Activated naive CD8-positive, alpha-beta T cell treated with anti-CD3 and anti-CD28 coated beads, Interleukin-2, amount 50 U/mL, for 24 hours (primary cell): ENCODE data around the gene SLC44A5.
"Not testable (repeated sequence)": the region's sequence is repeated elsewhere in the genome, so short reads cannot be mapped to it uniquely, and the experiment has no call there.

Source experiments
- ATAC-seq: fragments of 150-1000 bp; cut with Tn5 transposase; one replicate; pipeline ENCODE4 v1.10.0; 2021
- DNase-seq: peaks from one replicate; pipeline ENCODE4 v3.0.0; 2021
- H3K27ac Mint-ChIP-seq: one replicate; pipeline ENCODE4 v1.8.0; 2021; ENCODE audit warnings: mild to moderate bottlenecking, mixed read lengths
- H3K27me3 Mint-ChIP-seq: one replicate; pipeline ENCODE4 v1.8.0; 2021; ENCODE audit warnings: mixed read lengths
- H3K36me3 Mint-ChIP-seq: one replicate; pipeline ENCODE4 v1.8.0; 2021; ENCODE audit warnings: low read depth, mixed read lengths
- H3K4me1 Mint-ChIP-seq: one replicate; pipeline ENCODE4 v1.8.0; 2021; ENCODE audit warnings: mixed read lengths
- H3K4me3 Mint-ChIP-seq: one replicate; pipeline ENCODE4 v1.8.0; 2021; ENCODE audit warnings: mild to moderate bottlenecking, moderate library complexity, mixed read lengths
- H3K9me3 Mint-ChIP-seq: one replicate; pipeline ENCODE4 v1.8.0; 2021; ENCODE audit warnings: mixed read lengths

The SLC44A5 gene

GRCh38 chr1:75245239-75245638 lies 365.7 kb downstream of the SLC44A5 start:
- no peaks in the 10 kb centered on the region for H3K27me3 Mint-ChIP-seq
- DNase-seq (no peak), ATAC-seq (no peak)
- no peaks in the 10 kb centered on the region for H3K36me3 Mint-ChIP-seq
- no peaks in the 10 kb centered on the region for H3K4me1 Mint-ChIP-seq
- H3K9me3 Mint-ChIP-seq = no peaks in the 10 kb centered on the region
- H3K27ac Mint-ChIP-seq = no peak overlapping the region
- H3K4me3 Mint-ChIP-seq = no peak overlapping the region

DNA sequence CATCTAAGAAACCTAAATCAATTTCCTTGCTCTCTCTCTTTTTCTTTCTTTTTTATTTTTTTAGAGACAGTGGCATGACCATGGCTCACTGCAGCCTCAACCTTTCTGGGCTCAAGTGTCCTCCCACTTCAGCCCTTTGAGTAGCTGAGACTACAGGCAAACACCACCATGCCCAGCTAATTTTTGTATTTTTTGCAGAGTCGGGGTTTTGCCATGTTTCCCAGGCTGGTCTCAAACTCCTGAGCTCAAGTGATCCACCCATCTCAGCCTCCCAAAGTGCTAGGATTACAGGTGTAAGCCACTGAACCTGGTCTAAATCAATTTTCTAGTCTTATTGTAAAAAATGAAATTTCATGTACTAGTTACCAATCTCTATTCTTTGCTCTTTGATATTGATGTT lies 367.8 kb downstream of the SLC44A5 start:
- no peaks in the 10 kb centered on the region for H3K9me3 Mint-ChIP-seq
- no peaks in the 10 kb centered on the region for H3K36me3 Mint-ChIP-seq
- ATAC-seq (no peak), DNase-seq (no peak)
- H3K27me3 Mint-ChIP-seq = peaks cover 1% of the 10 kb centered on the region
- no peaks in the 10 kb centered on the region for H3K4me1 Mint-ChIP-seq
- H3K4me3 Mint-ChIP-seq = no peak overlapping the region
- H3K27ac Mint-ChIP-seq = no peak overlapping the region

DNA sequence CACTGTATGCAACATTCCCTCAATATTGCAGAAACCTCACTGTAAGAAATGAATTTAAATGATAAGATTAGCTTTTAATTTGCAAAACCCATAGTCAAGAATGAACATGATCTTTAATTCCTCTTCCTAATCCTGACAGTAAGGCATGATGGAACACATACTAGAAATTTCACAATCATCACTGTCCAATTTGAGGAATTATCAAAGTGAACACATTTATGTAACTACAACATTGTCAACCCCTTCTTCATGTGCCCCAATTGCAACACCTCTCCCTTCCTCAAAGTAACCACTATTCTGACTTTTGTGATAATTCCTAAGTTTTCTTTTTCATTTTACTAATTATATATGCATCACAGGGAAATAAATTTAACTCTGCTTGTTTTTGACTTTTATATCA lies 373.6 kb downstream of the SLC44A5 start:
- Mint-ChIP-seq H3K4me3 (no peak overlapping the region), H3K36me3 (no peaks in the 10 kb centered on the region), H3K9me3 (no peaks in the 10 kb centered on the region), H3K4me1 (no peaks in the 10 kb centered on the region), H3K27ac (no peak overlapping the region), H3K27me3 (peaks cover 1% of the 10 kb centered on the region)
- DNase-seq = no peak
- ATAC-seq = no peak

DNA sequence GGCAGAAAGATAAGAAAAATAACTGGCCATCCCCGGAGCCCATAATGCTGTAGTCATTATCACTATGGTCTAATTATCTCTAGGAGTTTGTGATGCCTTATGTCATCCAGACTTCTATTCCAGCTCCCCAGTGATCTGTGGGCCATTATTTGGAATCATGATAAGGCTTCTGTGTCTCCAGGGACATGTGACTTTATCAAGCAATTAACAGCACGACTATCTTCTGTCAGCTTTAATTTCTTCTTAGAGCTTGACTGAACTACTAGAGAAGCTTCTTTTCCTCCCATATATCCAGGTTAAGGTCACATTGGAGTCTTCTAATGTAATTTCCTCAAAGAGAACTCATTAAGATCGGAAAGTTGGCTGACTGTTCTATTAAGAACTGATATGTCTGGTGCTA lies 376.4 kb downstream of the SLC44A5 start:
- Mint-ChIP-seq H3K27me3 (peaks cover 1% of the 10 kb centered on the region), H3K9me3 (no peaks in the 10 kb centered on the region), H3K36me3 (no peaks in the 10 kb centered on the region), H3K4me3 (no peak overlapping the region), H3K27ac (no peak overlapping the region), H3K4me1 (no peaks in the 10 kb centered on the region)
- ATAC-seq = no peak
- no peak for DNase-seq

GRCh38 chr1:75233302-75233929 lies 377.5 kb downstream of the SLC44A5 start:
- DNase-seq (no peak), ATAC-seq (peak; percentile 71)
- no peak overlapping the region for H3K27ac Mint-ChIP-seq
- no peaks in the 10 kb centered on the region for H3K27me3 Mint-ChIP-seq
- no peaks in the 10 kb centered on the region for H3K36me3 Mint-ChIP-seq
- no peaks in the 10 kb centered on the region for H3K9me3 Mint-ChIP-seq
- H3K4me1 Mint-ChIP-seq = no peaks in the 10 kb centered on the region
- H3K4me3 Mint-ChIP-seq = no peak overlapping the region

DNA sequence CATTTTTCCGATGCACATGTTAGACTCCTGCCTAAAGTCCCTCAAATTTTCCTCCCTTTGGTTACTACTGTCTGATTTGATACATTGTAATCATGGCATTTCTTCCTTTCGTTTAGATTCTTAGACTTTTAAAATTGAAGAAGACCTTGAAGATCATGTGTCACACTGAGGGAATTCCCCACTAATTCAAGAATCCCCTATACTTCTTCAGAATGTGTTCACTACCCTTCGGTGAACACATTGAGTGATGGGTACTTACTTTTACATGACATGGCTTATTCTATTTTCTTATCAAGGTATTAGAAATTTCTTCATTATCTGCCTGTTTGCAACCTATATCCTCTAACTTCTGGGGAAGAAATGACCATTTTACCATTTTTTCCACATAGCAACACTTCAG lies 390.8 kb downstream of the SLC44A5 start:
- DNase-seq = no peak
- no peaks in the 10 kb centered on the region for H3K27me3 Mint-ChIP-seq
- H3K9me3 Mint-ChIP-seq = no peaks in the 10 kb centered on the region
- no peaks in the 10 kb centered on the region for H3K4me1 Mint-ChIP-seq
- ATAC-seq = no peak
- no peak overlapping the region for H3K27ac Mint-ChIP-seq
- no peak overlapping the region for H3K4me3 Mint-ChIP-seq
- no peaks in the 10 kb centered on the region for H3K36me3 Mint-ChIP-seq

DNA sequence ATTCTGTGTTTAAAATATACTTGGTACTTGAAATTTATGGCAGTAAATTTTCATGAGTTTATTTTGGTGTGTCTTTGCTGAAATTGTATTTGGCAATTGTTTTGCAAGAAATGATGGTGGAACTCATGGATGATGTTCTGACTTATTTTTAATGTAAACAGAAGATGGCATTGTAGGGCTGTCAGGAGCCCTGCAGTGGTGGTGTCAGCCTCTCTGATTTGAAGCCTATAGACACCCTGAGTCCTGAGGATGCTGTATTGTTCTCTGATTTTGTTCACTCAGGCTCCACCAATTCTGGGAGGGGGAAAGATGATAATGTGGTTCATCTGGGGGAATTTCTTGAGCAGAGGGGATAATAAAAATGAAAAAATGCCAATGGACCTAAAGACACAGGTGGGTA lies 396.9 kb downstream of the SLC44A5 start:
- H3K4me3 Mint-ChIP-seq = no peak overlapping the region

DNA sequence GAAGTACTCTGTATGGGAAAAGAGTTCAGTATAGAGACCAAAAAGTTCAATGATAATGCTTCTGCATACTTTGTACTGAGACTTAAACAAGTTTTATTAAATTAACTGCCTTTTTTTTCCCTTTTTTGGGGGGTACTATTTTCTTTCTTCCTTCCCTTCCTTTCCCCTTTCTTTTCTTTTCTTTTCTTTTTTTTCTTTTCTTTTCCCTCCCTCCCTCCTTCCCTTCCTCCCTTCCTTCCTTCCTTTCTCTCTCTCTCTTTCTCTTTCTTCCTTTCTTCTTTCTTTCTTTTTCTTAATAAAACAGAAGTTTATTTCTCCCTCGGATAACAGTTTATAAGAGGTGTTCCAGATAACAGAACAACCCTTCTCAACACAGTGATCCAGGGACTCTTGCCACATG lies 399.3 kb downstream of the SLC44A5 start:
- no peak overlapping the region for H3K27ac Mint-ChIP-seq
- no peaks in the 10 kb centered on the region for H3K4me1 Mint-ChIP-seq
- H3K4me3 Mint-ChIP-seq = no peak overlapping the region
- no peaks in the 10 kb centered on the region for H3K36me3 Mint-ChIP-seq
- ATAC-seq (no peak), DNase-seq (no peak)
- no peaks in the 10 kb centered on the region for H3K9me3 Mint-ChIP-seq
- no peaks in the 10 kb centered on the region for H3K27me3 Mint-ChIP-seq

More for the DNA sequence above, 396.9 kb downstream of the SLC44A5 start:
- Mint-ChIP-seq H3K27me3 (no peaks in the 10 kb centered on the region), H3K27ac (no peak overlapping the region), H3K4me1 (no peaks in the 10 kb centered on the region), H3K36me3 (no peaks in the 10 kb centered on the region), H3K9me3 (no peaks in the 10 kb centered on the region)
- DNase-seq (no peak), ATAC-seq (no peak)

DNA sequence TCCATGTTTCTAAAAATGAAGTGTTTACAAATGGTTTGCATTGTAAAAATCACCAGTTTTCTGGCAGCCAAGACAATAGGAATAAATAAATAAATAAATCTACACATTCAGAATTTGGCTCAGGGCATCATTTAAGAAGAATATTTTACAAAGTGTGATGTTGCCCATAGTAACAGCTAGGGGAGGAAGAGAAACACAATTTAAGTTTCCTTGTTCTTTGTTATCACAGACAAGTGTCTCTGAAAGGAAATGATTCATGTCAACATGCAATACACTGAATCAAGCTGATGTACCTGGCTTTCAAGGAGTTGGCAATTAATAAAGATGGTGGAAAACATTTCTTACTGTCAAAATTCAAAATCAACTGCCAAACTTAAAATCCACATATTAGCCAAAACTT lies 402.1 kb downstream of the SLC44A5 start:
- H3K9me3 Mint-ChIP-seq = no peaks in the 10 kb centered on the region
- ATAC-seq = no peak

DNA sequence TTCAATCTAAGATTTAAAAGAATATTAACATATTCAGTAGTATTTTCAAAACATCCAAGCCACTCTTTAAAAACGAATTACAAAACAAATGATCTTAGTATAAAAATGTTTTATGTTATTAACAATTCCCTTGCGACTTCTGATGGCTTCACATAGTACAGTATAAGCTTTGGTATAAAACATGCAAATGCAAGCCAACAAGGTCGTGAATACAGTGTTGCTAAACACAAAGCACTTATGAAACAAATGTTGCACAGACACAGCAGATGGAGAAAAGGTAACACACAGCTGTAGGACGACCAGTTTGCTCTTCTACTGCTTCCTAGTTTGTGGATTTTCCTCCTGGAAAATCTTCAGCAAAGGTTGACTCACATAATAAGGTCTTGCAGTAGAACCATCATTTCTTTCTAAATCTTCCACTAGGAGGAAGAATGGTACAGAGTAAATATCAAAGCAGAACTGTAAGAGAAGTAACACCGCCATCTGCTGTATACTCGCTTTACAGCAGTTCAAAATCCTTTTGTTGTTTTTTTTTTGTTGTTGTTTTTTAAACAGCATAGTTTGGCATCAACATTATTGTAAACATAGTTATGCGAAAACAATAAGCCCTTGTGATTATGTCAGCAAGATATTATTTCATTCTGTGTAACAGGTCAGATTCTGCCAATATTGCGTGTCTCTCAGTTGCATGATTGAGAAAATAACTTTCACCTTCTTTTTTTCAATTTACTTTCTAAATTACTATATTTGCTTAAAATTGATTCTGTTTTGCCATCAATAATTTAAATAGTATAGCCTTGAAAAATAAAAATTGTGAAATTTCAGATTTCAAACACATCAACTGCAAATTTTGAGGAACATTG lies 407.3 kb downstream of the SLC44A5 start:
- no peak overlapping the region for H3K4me3 Mint-ChIP-seq
- no peaks in the 10 kb centered on the region for H3K27me3 Mint-ChIP-seq
- DNase-seq (no peak), ATAC-seq (no peak)
- no peak overlapping the region for H3K27ac Mint-ChIP-seq
- no peaks in the 10 kb centered on the region for H3K36me3 Mint-ChIP-seq
- no peaks in the 10 kb centered on the region for H3K4me1 Mint-ChIP-seq
- no peaks in the 10 kb centered on the region for H3K9me3 Mint-ChIP-seq

More for the DNA sequence above, 402.1 kb downstream of the SLC44A5 start:
- Mint-ChIP-seq H3K36me3 (no peaks in the 10 kb centered on the region), H3K27ac (no peak overlapping the region), H3K4me3 (no peak overlapping the region), H3K27me3 (no peaks in the 10 kb centered on the region), H3K4me1 (no peaks in the 10 kb centered on the region)
- DNase-seq = no peak

- no peak for DNase-seq
- no peak for ATAC-seq
- Mint-ChIP-seq H3K4me1 (no peaks in the 10 kb centered on the region), H3K9me3 (no peaks in the 10 kb centered on the region), H3K27ac (no peak overlapping the region), H3K36me3 (no peaks in the 10 kb centered on the region), H3K27me3 (no peaks in the 10 kb centered on the region), H3K4me3 (no peak overlapping the region)
Measured at GRCh38 chr1:75202751-75203150, 408.2 kb downstream of the SLC44A5 start.

DNA sequence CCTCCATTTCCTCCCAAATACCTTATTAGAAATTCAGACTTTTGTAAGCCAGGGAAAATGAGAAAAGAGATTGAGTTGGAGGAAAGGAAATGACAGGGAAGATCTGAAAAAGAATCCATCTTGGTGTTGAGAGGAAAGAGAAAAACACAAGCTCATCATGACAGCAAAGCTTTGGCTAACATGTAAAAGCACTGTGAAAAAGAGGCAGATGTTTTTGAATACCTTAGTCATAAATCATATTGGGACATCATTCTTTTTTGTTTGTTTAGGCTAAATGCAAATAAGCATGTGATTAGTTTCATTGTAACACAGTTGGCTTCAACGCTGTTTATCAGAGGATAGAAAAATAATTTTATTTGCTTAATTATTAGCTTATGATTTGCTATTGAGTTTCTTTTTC lies 412.2 kb downstream of the SLC44A5 start:
- H3K9me3 Mint-ChIP-seq = no peaks in the 10 kb centered on the region
- H3K27ac Mint-ChIP-seq = no peak overlapping the region
- ATAC-seq = no peak
- no peak overlapping the region for H3K4me3 Mint-ChIP-seq
- DNase-seq = no peak
- no peaks in the 10 kb centered on the region for H3K27me3 Mint-ChIP-seq
- no peaks in the 10 kb centered on the region for H3K4me1 Mint-ChIP-seq
- no peaks in the 10 kb centered on the region for H3K36me3 Mint-ChIP-seq

- no peaks in the 10 kb centered on the region for H3K4me1 Mint-ChIP-seq
Measured at GRCh38 chr1:75198163-75198562, 412.8 kb downstream of the SLC44A5 start.

GRCh38 chr1:75188892-75189291 lies 422.0 kb downstream of the SLC44A5 start:
- Mint-ChIP-seq H3K4me3 (no peak overlapping the region), H3K27me3 (peaks cover 4% of the 10 kb centered on the region), H3K27ac (no peak overlapping the region), H3K36me3 (no peaks in the 10 kb centered on the region), H3K9me3 (no peaks in the 10 kb centered on the region), H3K4me1 (no peaks in the 10 kb centered on the region)
- ATAC-seq = no peak
- no peak for DNase-seq

More at GRCh38 chr1:75198163-75198562, 412.8 kb downstream of the SLC44A5 start:
- Mint-ChIP-seq H3K36me3 (no peaks in the 10 kb centered on the region), H3K27me3 (no peaks in the 10 kb centered on the region), H3K4me3 (no peak overlapping the region), H3K9me3 (no peaks in the 10 kb centered on the region), H3K27ac (no peak overlapping the region)
- ATAC-seq = no peak
- no peak for DNase-seq

DNA sequence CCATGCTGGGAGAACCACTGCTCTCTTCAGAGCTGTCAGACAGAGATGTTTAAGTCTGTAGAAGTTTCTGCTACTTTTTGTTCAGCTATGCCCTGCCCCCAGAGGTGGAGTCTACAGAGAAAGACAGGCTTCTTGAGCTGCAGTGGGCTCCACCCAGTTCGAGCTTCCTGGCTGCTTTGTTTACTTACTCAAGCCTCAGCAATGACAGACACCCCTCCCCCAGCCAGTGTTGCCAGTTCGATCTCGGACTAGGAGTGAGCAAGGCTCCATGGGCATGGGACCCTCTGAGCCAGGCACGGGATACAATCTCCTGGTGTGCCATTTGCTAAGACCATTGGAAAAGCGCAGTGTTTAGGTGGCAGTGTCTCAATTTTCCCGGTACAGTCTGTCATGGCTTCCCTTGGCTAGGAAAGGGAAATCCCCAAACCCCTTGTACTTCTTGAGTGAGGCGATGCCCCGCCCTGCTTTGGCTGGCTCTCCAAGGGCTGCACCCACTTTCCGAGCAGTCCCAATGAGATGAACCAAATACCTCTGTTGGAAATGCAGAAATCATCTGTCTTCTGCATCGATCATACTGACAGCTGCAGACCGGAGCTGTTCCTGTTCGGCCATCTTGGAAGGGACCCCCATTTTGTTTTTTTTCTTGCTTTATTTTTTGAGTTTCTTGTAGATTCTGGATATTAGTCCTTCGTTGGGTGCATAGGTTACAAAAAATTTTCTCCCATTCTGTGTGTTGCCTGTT lies 429.5 kb downstream of the SLC44A5 start:
- H3K36me3 Mint-ChIP-seq, H3K4me3 Mint-ChIP-seq, DNase-seq, H3K9me3 Mint-ChIP-seq, H3K4me1 Mint-ChIP-seq, H3K27me3 Mint-ChIP-seq, ATAC-seq, H3K27ac Mint-ChIP-seq: not testable (repeated sequence)
